Measurements from ENCODE around the gene IGFBP4.

- no peak for TF ChIP-seq POLR2A (IDR thresholded peaks at IDR 0.05; ENCODE audit: low read depth, low read length)
- TF ChIP-seq TAF1 (IDR thresholded peaks at IDR 0.05; ENCODE audit: borderline replicate concordance, low read depth, low read length), result no peak
Measured at GRCh38 chr17:40418428-40418706, 24.9 kb upstream of the IGFBP4 start.

Data from GM12892 (cell line).